Spleen (tissue), 11 donors: ENCODE results near the gene DUSP10. TPM values are rescaled to one million over a fixed set of nuclear protein-coding genes. Genes with fewer than 3 reads are reported as not detected.

Source experiments
- DNase-seq: peaks from one replicate; pipeline ENCODE4 v3.0.0-alpha.2; 2020
- H3K27ac ChIP-seq, 8 donors: fragments of 200-600 bp; sonication (generic) in 7 of 8; 1 replicate in 4 of 8; 2 replicates in 4 of 8; pipeline versions ENCODE4 v1.5.0 to v1.8.0; 2016 to 2021; ENCODE audit warnings: inconsistent platforms in 4 of 8, mild to moderate bottlenecking in 4 of 8, moderate library complexity in 1 of 8
- H3K27me3 ChIP-seq, 7 donors: fragments of 200-600 bp; sonication (generic) in 6 of 7; replicated peaks in 1 of 7; 1 replicate in 4 of 7; 2 replicates in 3 of 7; pipeline versions ENCODE4 v1.5.0 to v1.8.0; 2016 to 2021; ENCODE audit warnings: inconsistent platforms in 3 of 7, mild to moderate bottlenecking in 1 of 7
- H3K36me3 ChIP-seq, 6 donors: fragments of 200-600 bp; sonication (generic) in 5 of 6; 1 replicate in 4 of 6; 2 replicates in 2 of 6; pipeline versions ENCODE4 v1.5.0 to v1.8.0; 2016 to 2021; ENCODE audit warnings: inconsistent platforms in 2 of 6
- H3K4me1 ChIP-seq, 6 donors: fragments of 200-600 bp; sonication (generic) in 5 of 6; 1 replicate in 3 of 6; 2 replicates in 3 of 6; pipeline versions ENCODE4 v1.5.0 to v1.8.0; 2016 to 2021; ENCODE audit warnings: inconsistent platforms in 3 of 6
- H3K4me3 ChIP-seq, 8 donors: fragments of 200-600 bp; sonication (generic) in 7 of 8; 1 replicate in 4 of 8; 2 replicates in 4 of 8; pipeline versions ENCODE4 v1.5.0 to v1.8.0; 2016 to 2021; ENCODE audit warnings: inconsistent platforms in 4 of 8, mild to moderate bottlenecking in 4 of 8, moderate library complexity in 2 of 8
- H3K9me3 ChIP-seq, 8 donors: fragments of 200-600 bp; sonication (generic) in 7 of 8; 1 replicate in 4 of 8; 2 replicates in 4 of 8; pipeline versions ENCODE4 v1.5.0 to v1.8.0; 2016 to 2021; ENCODE audit warnings: inconsistent platforms in 4 of 8
- CTCF ChIP-seq, 11 experiments: fragments of 200-600 bp in 7 of 11; fragments of 450-650 bp in 4 of 11; sonication (generic) in 4 of 11; IDR thresholded peaks in 8 of 11; conservative IDR thresholded peaks in 3 of 11; 1 replicate in 7 of 11; 2 replicates in 4 of 11; pipeline versions ENCODE4 v1.4.0 to v1.8.0; 2016 to 2021; ENCODE audit warnings: antibody characterized with exemption in 11 of 11, inconsistent platforms in 4 of 11, mild to moderate bottlenecking in 1 of 11
- POLR2A ChIP-seq, 3 donors: fragments of 450-650 bp; IDR thresholded peaks; one replicate each; pipeline ENCODE4 v1.5.1; 2017; ENCODE audit warnings: antibody characterized with exemption in 3 of 3, mild to moderate bottlenecking in 1 of 3
- POLR2AphosphoS5 ChIP-seq, 3 donors: sonication (generic); formaldehyde crosslinking; IDR thresholded peaks; one replicate each; pipeline ENCODE4 v1.5.1; 2017; ENCODE audit warnings: antibody characterized with exemption in 3 of 3
- WGBS, 5 donors: extraction: QIAGEN DNeasy Blood & Tissue Kit in 3 of 5; methylation state at CpG; one replicate each; pipeline versions ENCODE4 v1.1.5 to v1.1.7; 2013 to 2018; 5-methylcytosine and 5-hydroxymethylcytosine counted together
- intact Hi-C: fragments of 100-400 bp; cut with DNase I; formaldehyde crosslinking; loops from one replicate; pipeline ENCODE4 v1.15.0; 2023; ENCODE audit warnings: low total_unique reads
- polyA plus RNA-seq, 3 donors: library from polyadenylated mRNA; stranded (reverse); fragments of 200-250 nt; gene quantifications; one replicate each; pipeline ENCODE4 v1.2.1, GENCODE V29; 2013
- total RNA-seq, 7 donors: library from RNA; depleted of rRNA in 3 of 7; stranded (reverse); fragments of >200 nt in 3 of 7; fragmentation: NEBNext Ultra II Directional in 4 of 7; extraction: Animal tissue kit (Norgen Biotek cat#: 25700) in 4 of 7; gene quantifications; one replicate each; pipeline versions ENCODE4 v1.1.0 to v1.2.1, GENCODE V29; 2016 to 2021
- donor health status: healthy with polysubstance abuse.
- donor health status: DM: no; HTN: no; CAD: no; lungs with moderate emphysema.
- donor health status: DM: no; HTN: no; CAD: no.
- donor health status: Bipolar disorder and iron deficiency.
- donor health status: healthy.
- donor health status: DM: no; HTN: no; CAD: no.
- donor health status: DM: yes; HTN: yes; CAD: no.

The DUSP10 gene
- total and polyA plus RNA-seq, 10 donors, result 3.4 to 11.9 (median 7.4) TPM

- Histone ChIP-seq H3K4me3 (no peak overlapping the region), H3K27me3 (no peaks in the 10 kb centered on the region), H3K36me3 (peaks cover 0 to 14% (median 2%) of the 10 kb centered on the region in 6 donors), H3K27ac (peak overlapping the region in 3 of 8 donors; percentile 63 to 74 (median 65)), H3K9me3 (peaks cover 0 to 16% (median 11%) of the 10 kb centered on the region in 8 donors), H3K4me1 (peaks cover 21 to 53% (median 33%) of the 10 kb centered on the region in 6 donors)
- intact Hi-C loops, result no loop called here
- WGBS, 5 donors, result 79 to 85% (median 84%) methylated on average over 4 of the region's 4 CpGs
- no peak for DNase-seq
- TF ChIP-seq CTCF (IDR thresholded peaks at IDR 0.05 in 8 of 11, conservative IDR thresholded peaks at IDR 0.05 in 3 of 11) (no peak), POLR2A (IDR thresholded peaks at IDR 0.05) (no peak), POLR2AphosphoS5 (IDR thresholded peaks at IDR 0.05) (no peak)
Measured at GRCh38 chr1:221724931-221725605, 16.8 kb downstream of the DUSP10 start.

- Histone ChIP-seq H3K4me1 (peaks cover 21 to 58% (median 41%) of the 10 kb centered on the region in 6 donors), H3K27me3 (no peaks in the 10 kb centered on the region), H3K36me3 (peaks cover 0 to 14% (median 2%) of the 10 kb centered on the region in 6 donors), H3K9me3 (peaks cover 0 to 16% (median 11%) of the 10 kb centered on the region in 8 donors), H3K4me3 (no peak overlapping the region), H3K27ac (no peak overlapping the region)
- 91 to 96% (median 95%) methylated on average over 3 of the region's 3 CpGs for WGBS, 5 donors
- DNase-seq, result no peak
- intact Hi-C loops, result no loop called here
- TF ChIP-seq CTCF (IDR thresholded peaks at IDR 0.05 in 8 of 11, conservative IDR thresholded peaks at IDR 0.05 in 3 of 11), result no peak
- no peak for TF ChIP-seq POLR2AphosphoS5 (IDR thresholded peaks at IDR 0.05)
- TF ChIP-seq POLR2A (IDR thresholded peaks at IDR 0.05), result no peak
Measured at GRCh38 chr1:221723848-221724236, 18.0 kb downstream of the DUSP10 start.

GRCh38 chr1:221723018-221723847 is 18.7 kb downstream of the DUSP10 start:
- H3K36me3 ChIP-seq, result peaks cover 0 to 14% (median 2%) of the 10 kb centered on the region in 6 donors
- no peak overlapping the region for H3K4me3 ChIP-seq
- H3K27ac ChIP-seq, result no peak overlapping the region
- TF ChIP-seq CTCF (IDR thresholded peaks at IDR 0.05 in 8 of 11, conservative IDR thresholded peaks at IDR 0.05 in 3 of 11), result no peak
- no peak for TF ChIP-seq POLR2A (IDR thresholded peaks at IDR 0.05)
- TF ChIP-seq POLR2AphosphoS5 (IDR thresholded peaks at IDR 0.05), result no peak
- DNase-seq, result no peak
- WGBS, 5 donors, result 89 to 97% (median 96%) methylated on average over 1 of the region's 1 CpG
- peaks cover 21 to 59% (median 44%) of the 10 kb centered on the region in 6 donors for H3K4me1 ChIP-seq
- intact Hi-C loops, result no loop called here
- peaks cover 0 to 16% (median 11%) of the 10 kb centered on the region in 8 donors for H3K9me3 ChIP-seq
- no peaks in the 10 kb centered on the region for H3K27me3 ChIP-seq
